Heart left ventricle (tissue), 16 donors: Measurements from ENCODE around the gene TCF4. TPM values are rescaled to one million over a fixed set of nuclear protein-coding genes. Genes with fewer than 3 reads are reported as not detected.

Experiments used
- ATAC-seq, 4 donors: fragments of 200-7000 bp; cut with Tn5 transposase; one replicate each; pipeline ENCODE4 v1.9.1; 2020 to 2022; ENCODE audit warnings: moderate library complexity in 4 of 4, mild to moderate bottlenecking in 3 of 4, moderate number of reproducible peaks in 1 of 4
- DNase-seq, 5 donors: peaks; one replicate each; pipeline ENCODE4 v3.0.0-alpha.2; 2020
- H3K27ac ChIP-seq, 12 donors: fragments of 200-600 bp; sonication (generic) in 4 of 12; one replicate each; pipeline versions ENCODE4 v1.5.0 to v1.8.0; 2016 to 2022; ENCODE audit warnings: mild to moderate bottlenecking in 2 of 12
- H3K27me3 ChIP-seq, 9 donors: fragments of 200-600 bp; sonication (generic) in 2 of 9; one replicate each; pipeline versions ENCODE4 v1.5.1 to v1.8.0; 2016 to 2022; ENCODE audit warnings: mild to moderate bottlenecking in 3 of 9
- H3K36me3 ChIP-seq, 9 donors: fragments of 200-600 bp; sonication (generic) in 2 of 9; one replicate each; pipeline versions ENCODE4 v1.5.0 to v1.8.0; 2018 to 2022; ENCODE audit warnings: mild to moderate bottlenecking in 2 of 9
- H3K4me1 ChIP-seq, 12 donors: fragments of 200-600 bp; sonication (generic) in 4 of 12; one replicate each; pipeline versions ENCODE4 v1.5.0 to v1.8.0; 2016 to 2022; ENCODE audit warnings: mild to moderate bottlenecking in 3 of 12
- H3K4me3 ChIP-seq, 12 donors: fragments of 200-600 bp; sonication (generic) in 4 of 12; one replicate each; pipeline versions ENCODE4 v1.5.0 to v1.8.0; 2017 to 2022; ENCODE audit warnings: mild to moderate bottlenecking in 9 of 12, moderate library complexity in 4 of 12
- H3K9me3 ChIP-seq, 12 donors: fragments of 200-600 bp; sonication (generic) in 4 of 12; one replicate each; pipeline versions ENCODE4 v1.5.0 to v1.8.0; 2016 to 2022; ENCODE audit warnings: mild to moderate bottlenecking in 1 of 12
- CTCF ChIP-seq, 12 donors: fragments of 200-600 bp; sonication (generic) in 4 of 12; IDR thresholded peaks; one replicate each; pipeline versions ENCODE4 v1.5.0 to v1.8.0; 2018 to 2022; ENCODE audit warnings: antibody characterized with exemption in 12 of 12, mild to moderate bottlenecking in 5 of 12
- POLR2A ChIP-seq, 2 donors: fragments of 450-650 bp; IDR thresholded peaks; one replicate each; pipeline ENCODE4 v1.6.1; 2017; ENCODE audit warnings: antibody characterized with exemption in 2 of 2, mild to moderate bottlenecking in 2 of 2, moderate library complexity in 2 of 2
- whole genome bisulfite sequencing, 4 donors: extraction: QIAGEN DNeasy Blood & Tissue Kit in 2 of 4; methylation state at CpG; one replicate each; pipeline versions ENCODE4 v1.1.5 to v1.1.7; 2013 to 2018; 5-methylcytosine and 5-hydroxymethylcytosine counted together
- intact Hi-C, 10 donors: fragments of 100-400 bp; cut with DNase I; formaldehyde crosslinking; loops; one replicate each; pipeline versions ENCODE4 v1.11.1 to v1.14.2; 2022
- polyA plus RNA-seq, 2 donors: library from polyadenylated mRNA; stranded (reverse); fragments of 200-250 nt; gene quantifications; one replicate each; pipeline ENCODE4 v1.2.3, GENCODE V29; 2013
- total RNA-seq, 9 donors: library from RNA; depleted of rRNA in 2 of 9; stranded (reverse); fragments of >200 nt in 2 of 9; fragmentation: NEBNext Ultra II Directional in 3 of 9; extraction: Animal tissue kit (Norgen Biotek cat#: 25700) in 3 of 9; gene quantifications; one replicate each; pipeline versions ENCODE4 v1.1.0 to v1.2.4, GENCODE V29; 2016 to 2023
- donor health status: ischemic (EF 13 %, LVEDD 7.1; RV severe dilation, severe dysfunction).
- donor health status: healthy with polysubstance abuse.
- donor health status: DM: no; HTN: yes; CAD: no.
- donor health status: DM: no; HTN: no; CAD: no.
- donor health status: ischemic (EF 25% LVEDD 6.9; RV normal size, moderate dysfunction).
- donor health status: ischemic (EF 25% LVEDD 5.7; RV mildly dilated, moderate dysfunction).
- donor health status: healthy.
- donor health status: DM: yes; HTN: yes; CAD: no.
- donor health status: ischemic (EF 35%, LVEDD 5.7; RV mildly dilated, moderate dysfunction).
- donor health status: nonischemic (EF 11% LVEDD 7.7; RV severe dilation, severe dysfunction).
- donor health status: DM: yes; HTN: yes; CAD: no.
- donor health status: PGD.
- donor health status: ischemic (EF 29% LVEDD 5.4; RV normal size, mild dysfunction).
- donor health status: nonischemic (EF 23%, LVEDD 6.1; RV moderate dilation, normal function).

Gene TCF4
- total and polyA plus RNA-seq, 11 donors: 12.8 to 119 (median 71.5) TPM

GRCh38 chr18:55405893-55406406 lies 182.0 kb downstream of the TCF4 start:
- DNase-seq (peak; percentile 87 to 93 (median 92)), ATAC-seq (peak; percentile 83 to 91 (median 88))
- intact Hi-C loops: loop anchor here in 6 of 10 donors (5.0 to 10.0 kb wide), 8 partner anchors 64 to 579 kb away; no protein-coding TSS in a partner anchor
- Histone ChIP-seq H3K27me3 (no peaks in the 10 kb centered on the region), H3K9me3 (no peaks in the 10 kb centered on the region), H3K27ac (peak overlapping the region; percentile 50 to 86 (median 80)), H3K4me1 (peaks cover 0 to 55% (median 20%) of the 10 kb centered on the region in 12 donors), H3K36me3 (no peaks in the 10 kb centered on the region), H3K4me3 (peak overlapping the region in 1 of 12 donors; percentile 3)
- 24 to 30% (median 26%) methylated on average over 7 of the region's 7 CpGs for WGBS, 4 donors
- no peak for TF ChIP-seq POLR2A (IDR thresholded peaks at IDR 0.05)
- TF ChIP-seq CTCF (IDR thresholded peaks at IDR 0.05): peak in 5 of 12 donors; percentile 5 to 35 (median 22)

- 17 to 37% (median 33%) methylated on average over 1 of the region's 1 CpG for WGBS, 4 donors
- Histone ChIP-seq H3K9me3 (no peaks in the 10 kb centered on the region), H3K4me1 (peaks cover 0 to 60% (median 23%) of the 10 kb centered on the region in 12 donors), H3K27me3 (no peaks in the 10 kb centered on the region), H3K36me3 (no peaks in the 10 kb centered on the region), H3K4me3 (no peak overlapping the region), H3K27ac (peak overlapping the region; percentile 50 to 86 (median 80))
- peak in 1 of 4 donors; percentile 8 for ATAC-seq
- intact Hi-C loops: loop anchor here in 6 of 10 donors (5.0 to 10.0 kb wide), 8 partner anchors 63 to 579 kb away; no protein-coding TSS in a partner anchor
- DNase-seq: no peak
- TF ChIP-seq CTCF (IDR thresholded peaks at IDR 0.05) (no peak), POLR2A (IDR thresholded peaks at IDR 0.05) (no peak)
Observed at GRCh38 chr18:55405475-55405874, 182.5 kb downstream of the TCF4 start.

GRCh38 chr18:55404832-55405465 lies 183.0 kb downstream of the TCF4 start:
- peaks cover 0 to 63% (median 23%) of the 10 kb centered on the region in 12 donors for H3K4me1 ChIP-seq
- intact Hi-C loops: loop anchor here in 8 of 10 donors (5.0 to 10.0 kb wide), 13 partner anchors 48 to 580 kb away; partner anchors contain the start of gene TCF4 (in 1 of the 8)
- WGBS, 4 donors: 87 to 89% (median 88%) methylated on average over 8 of the region's 8 CpGs
- no peaks in the 10 kb centered on the region for H3K9me3 ChIP-seq
- H3K4me3 ChIP-seq: no peak overlapping the region
- H3K27ac ChIP-seq: peak overlapping the region; percentile 50 to 86 (median 80)
- H3K27me3 ChIP-seq: no peaks in the 10 kb centered on the region
- H3K36me3 ChIP-seq: no peaks in the 10 kb centered on the region
- TF ChIP-seq POLR2A (IDR thresholded peaks at IDR 0.05): no peak
- no peak for TF ChIP-seq CTCF (IDR thresholded peaks at IDR 0.05)
- ATAC-seq (no peak), DNase-seq (no peak)

GRCh38 chr18:55404136-55404830 lies 183.7 kb downstream of the TCF4 start:
- Histone ChIP-seq H3K9me3 (no peaks in the 10 kb centered on the region), H3K4me1 (peaks cover 0 to 66% (median 23%) of the 10 kb centered on the region in 12 donors), H3K36me3 (no peaks in the 10 kb centered on the region), H3K27ac (peak overlapping the region in 10 of 12 donors; percentile 51 to 86 (median 81)), H3K27me3 (no peaks in the 10 kb centered on the region), H3K4me3 (peak overlapping the region in 1 of 12 donors; percentile 60)
- intact Hi-C loops: loop anchor here in 8 of 10 donors (5.0 to 10.0 kb wide), 10 partner anchors 47 to 581 kb away; partner anchors contain the start of gene TCF4 (in 1 of the 8)
- WGBS, 4 donors: 84 to 93% (median 89%) methylated on average over 5 of the region's 5 CpGs
- no peak for DNase-seq
- no peak for TF ChIP-seq CTCF (IDR thresholded peaks at IDR 0.05)
- TF ChIP-seq POLR2A (IDR thresholded peaks at IDR 0.05): no peak
- ATAC-seq: no peak
